ENCODE data around the gene SPOP. TPM values are rescaled to one million over a fixed set of nuclear protein-coding genes. Genes with fewer than 3 reads are reported as not detected.
"Not testable (repeated sequence)": the region's sequence is repeated elsewhere in the genome, so short reads cannot be mapped to it uniquely, and the experiment has no call there.

SPOP gene
- total RNA-seq, 1 donor from 2014 or later, result 60.9 TPM

DNA sequence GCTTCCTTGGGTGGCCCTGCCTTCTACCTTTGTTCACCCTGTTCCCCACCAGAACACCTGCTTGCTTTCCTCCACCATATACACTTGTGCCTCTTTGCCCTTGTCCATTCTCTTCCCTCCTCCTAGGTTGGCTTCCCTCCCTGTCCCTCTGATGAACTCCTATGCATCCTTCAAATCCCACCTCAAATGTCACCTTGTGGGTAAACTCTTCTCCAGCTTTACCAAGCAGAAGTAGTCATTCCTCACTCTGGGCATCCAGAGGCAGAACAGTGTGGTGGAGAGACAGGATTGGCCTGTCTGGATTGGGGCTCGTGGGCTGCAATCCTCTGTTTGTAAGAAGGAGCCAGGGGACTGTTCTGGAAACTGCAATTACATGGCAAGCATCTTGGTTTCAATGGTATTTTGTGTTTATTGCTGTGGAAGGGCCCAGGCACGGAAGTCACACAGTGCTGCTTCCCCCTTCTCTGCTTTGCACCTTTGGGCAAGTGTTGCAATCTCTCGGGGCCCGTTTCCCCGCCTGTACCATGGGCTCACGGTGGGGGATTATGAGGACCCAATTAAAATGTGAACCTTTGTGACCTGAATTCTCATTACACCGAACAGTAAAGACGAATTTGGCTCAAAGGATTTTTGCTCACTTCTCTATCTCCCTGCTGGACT lies 124.1 kb downstream of the SPOP start:
- intact Hi-C loops (cut with micrococcal nuclease), result no loop called here

DNA sequence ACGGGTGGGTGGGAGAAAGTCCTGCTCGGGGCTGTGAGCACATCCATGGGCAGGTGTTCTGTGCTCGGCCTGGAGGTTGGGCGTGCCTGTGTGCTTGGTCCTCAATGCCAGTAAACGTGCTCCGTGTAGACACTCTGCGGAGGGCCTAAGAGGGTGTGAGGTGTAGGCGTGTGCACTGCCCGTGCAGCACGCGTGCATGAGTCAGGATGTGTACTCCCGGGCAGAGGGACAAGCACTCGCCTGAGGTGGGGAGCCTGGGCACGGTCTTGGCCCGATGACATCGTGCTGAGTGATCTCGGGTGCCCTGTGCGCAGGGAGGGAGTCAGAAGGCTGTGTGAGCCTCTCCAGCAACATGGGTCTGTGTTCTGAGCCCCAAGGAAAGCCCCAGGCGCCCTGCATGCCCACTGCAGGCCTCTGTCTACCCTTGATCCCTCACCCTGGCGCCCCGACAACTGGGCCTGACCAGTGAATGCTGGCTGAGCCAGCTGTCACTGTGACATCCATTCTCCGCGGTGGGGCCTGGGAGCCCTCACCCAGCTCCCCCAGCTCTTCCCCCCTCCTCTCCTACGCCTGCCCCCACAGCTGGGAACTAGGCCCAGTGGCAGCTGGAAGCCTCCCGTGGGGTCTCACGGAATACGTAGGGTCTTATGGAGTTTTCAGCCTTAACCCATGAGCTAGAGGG lies 125.7 kb downstream of the SPOP start:
- intact Hi-C loops (cut with micrococcal nuclease), result no loop called here

DNA sequence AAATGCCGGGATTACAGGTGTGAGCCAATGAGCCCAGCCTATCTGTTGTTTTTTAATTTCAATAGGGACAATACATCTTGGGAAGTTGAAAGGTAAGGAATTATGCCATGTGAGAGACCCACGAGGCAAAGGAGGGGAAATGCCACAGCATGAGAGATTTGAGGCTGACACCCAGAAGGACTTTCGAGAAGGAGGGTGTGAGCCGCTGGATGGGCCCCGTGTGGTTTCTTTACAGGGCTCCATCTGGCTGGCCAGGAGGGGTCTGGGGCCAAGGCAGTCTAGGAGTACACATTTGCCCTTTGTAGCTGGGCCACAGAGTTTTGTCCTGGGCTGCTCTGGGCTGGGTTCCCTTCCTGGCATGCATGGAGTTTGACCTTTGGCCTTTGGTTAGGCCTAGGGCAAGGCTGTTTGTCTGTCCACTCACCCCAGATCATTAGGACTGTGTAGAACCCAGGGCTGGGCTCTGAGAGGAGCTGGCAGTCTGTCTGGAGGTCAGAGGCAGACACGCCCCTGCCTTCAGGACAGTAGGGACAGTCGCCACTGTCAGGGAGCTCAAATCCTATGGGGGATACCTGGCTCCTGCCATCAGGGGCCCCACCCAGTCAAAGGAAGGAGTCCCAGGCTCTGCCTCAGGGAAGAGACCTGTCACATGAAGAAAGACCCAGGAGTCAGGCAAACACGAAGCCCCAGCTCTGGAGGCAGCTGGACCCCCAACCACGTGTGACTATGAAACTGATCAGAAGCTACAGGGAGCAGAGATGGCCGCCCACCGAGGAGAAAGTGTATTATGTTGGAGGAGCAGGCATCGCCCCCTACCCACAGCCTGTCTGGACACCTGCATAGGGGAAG lies 126.5 kb downstream of the SPOP start:
- intact Hi-C loops (cut with micrococcal nuclease), result no loop called here

DNA sequence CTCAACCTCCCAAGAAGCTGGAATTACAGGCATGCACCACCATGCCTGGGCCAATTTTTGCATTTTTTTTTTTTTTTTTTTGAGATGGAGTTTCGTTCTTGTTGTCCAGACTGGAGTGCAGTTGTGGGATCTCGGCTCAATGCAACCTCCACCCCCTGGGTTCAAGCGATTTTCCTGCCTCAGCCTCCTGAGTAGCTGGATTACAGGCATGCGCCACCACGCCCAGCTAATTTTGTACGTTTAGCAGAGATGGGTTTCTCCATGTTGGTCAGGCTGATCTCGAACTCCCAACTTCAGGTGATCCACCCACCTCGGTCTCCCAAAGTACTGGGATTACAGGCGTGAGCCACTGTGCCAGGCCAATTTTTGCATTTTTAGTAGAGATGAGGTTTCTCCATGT lies 127.1 kb downstream of the SPOP start:
- intact Hi-C loops (cut with micrococcal nuclease), result not testable (repeated sequence)

DNA sequence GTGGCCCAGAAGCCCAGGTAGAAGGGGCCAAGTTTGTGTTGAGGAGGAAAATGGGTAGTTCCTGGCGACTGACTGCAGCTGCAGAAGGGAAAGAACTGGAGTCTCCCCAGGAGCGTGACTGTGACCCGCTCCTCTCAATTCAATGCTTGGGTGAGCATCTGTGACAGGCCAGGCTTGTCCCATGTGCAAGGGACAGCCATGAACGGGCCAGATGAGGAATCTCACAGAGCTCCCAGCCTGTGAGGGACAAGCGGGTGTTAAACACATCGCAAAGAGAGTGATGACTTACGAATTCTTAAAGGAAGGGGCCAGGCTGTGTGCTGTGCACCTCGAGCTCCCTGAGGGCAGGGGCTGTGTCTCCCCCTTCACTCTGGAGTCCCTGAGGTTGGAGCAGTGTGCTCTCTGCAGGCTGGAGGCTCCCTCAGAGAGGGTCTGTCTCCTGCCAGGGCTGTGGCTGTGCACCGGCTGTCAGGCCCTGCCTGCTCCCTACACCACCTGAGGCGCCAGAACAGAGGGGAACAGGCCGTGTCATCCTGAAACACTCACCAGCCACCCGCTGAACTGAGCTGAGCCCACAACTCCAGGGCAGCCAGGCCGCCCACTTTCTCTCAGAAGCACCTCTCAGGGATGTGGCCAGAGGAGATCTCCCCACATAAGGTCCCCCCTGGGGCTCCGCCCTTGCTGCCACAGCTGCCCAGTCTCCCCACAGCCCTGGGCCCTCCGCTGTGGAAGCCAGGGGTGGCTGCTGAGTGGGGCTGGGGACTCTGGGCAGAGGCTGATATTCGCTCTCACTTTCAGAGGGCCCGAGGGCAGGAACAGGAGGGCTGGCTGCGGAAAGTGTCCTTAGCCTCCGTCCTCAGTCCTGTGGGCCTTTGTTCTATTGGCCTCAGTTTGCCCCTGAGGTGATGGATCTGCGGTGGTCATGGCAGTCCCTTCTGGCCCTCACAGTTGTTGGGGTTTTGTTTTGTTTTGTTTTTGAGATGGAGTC lies 127.9 kb downstream of the SPOP start:
- intact Hi-C loops (cut with micrococcal nuclease), result no loop called here

GRCh38 chr17:49549311-49549605 lies 128.6 kb downstream of the SPOP start:
- intact Hi-C loops (cut with micrococcal nuclease), result no loop called here

Other genes with a start within 250 kb of the SPOP start
- 0.11 and 0.16 TPM in 2 replicates for gene NGFR, start 182.8 kb downstream of the SPOP start, total RNA-seq
- gene NXPH3, start 102.2 kb downstream of the SPOP start, total RNA-seq, result not detected in 2 replicates
- 80.8 and 84.5 TPM in 2 replicates for gene SLC35B1, start 29.9 kb upstream of the SPOP start, total RNA-seq
- gene FAM117A, start 86.0 kb upstream of the SPOP start, total RNA-seq, result 32.9 and 33.1 TPM in 2 replicates
- gene KAT7, start 110.6 kb upstream of the SPOP start, total RNA-seq, result 73.3 and 80.8 TPM in 2 replicates
- not detected in 2 replicates for gene TAC4, start 170.0 kb upstream of the SPOP start, total RNA-seq

Measured in T-helper 2 cell treated with Interferon-gamma antibody and Interleukin-4, amounts not matched to agents 100 ng/mL and 5 ng/mL, for 36 hours (primary cell).